BE2C (cell line): Measurements from ENCODE around the gene MRFAP1L1.

Experiments used
- DNase-seq: peaks from one replicate; pipeline ENCODE4 v3.0.0-alpha.2; 2020
- H3K27me3 ChIP-seq: fragments of 250-450 bp; sonication (Bioruptor Pico); 2 replicates; pipeline ENCODE4 v1.5.1; 2020; ENCODE audit warnings: mild to moderate bottlenecking
- H3K36me3 ChIP-seq: fragments of 250-450 bp; sonication (Bioruptor Pico); 2 replicates; pipeline ENCODE4 v1.5.1; 2020; ENCODE audit warnings: mild to moderate bottlenecking
- H3K4me1 ChIP-seq: fragments of 250-450 bp; sonication (Bioruptor Pico); 2 replicates; pipeline ENCODE4 v1.5.1; 2020
- H3K4me3 ChIP-seq: 2 replicates; pipeline ENCODE4 v1.5.1; 2011; ENCODE audit warnings: low read depth, low read length
- H3K9me3 ChIP-seq: fragments of 250-450 bp; sonication (Bioruptor Pico); 2 replicates; pipeline ENCODE4 v1.5.1; 2020
- TF ChIP-seq, protein P1 (sequence below): IDR thresholded peaks from 2 replicates; pipeline ENCODE4 v1.5.1; 2012; ENCODE audit warnings: mild to moderate bottlenecking, low read depth, low read length

MRFAP1L1 gene

GRCh38 chr4:6716018-6716911, 6.6 kb upstream of the MRFAP1L1 start, which contains the start of gene BLOC1S4:
BLOC1S4 (plus strand) TSS chr4:6716174; CDS start chr4:6716210, 36 bp downstream.
- peak; percentile 88 for DNase-seq
- Histone ChIP-seq H3K4me3 (peak within 1 kb of the TSS; percentile 82), H3K9me3 (no peaks in the 10 kb centered on the region), H3K4me1 (no peaks in the 10 kb centered on the region), H3K27me3 (no peaks in the 10 kb centered on the region), H3K36me3 (no peaks in the 10 kb centered on the region)
- TF ChIP-seq, protein P1, sequence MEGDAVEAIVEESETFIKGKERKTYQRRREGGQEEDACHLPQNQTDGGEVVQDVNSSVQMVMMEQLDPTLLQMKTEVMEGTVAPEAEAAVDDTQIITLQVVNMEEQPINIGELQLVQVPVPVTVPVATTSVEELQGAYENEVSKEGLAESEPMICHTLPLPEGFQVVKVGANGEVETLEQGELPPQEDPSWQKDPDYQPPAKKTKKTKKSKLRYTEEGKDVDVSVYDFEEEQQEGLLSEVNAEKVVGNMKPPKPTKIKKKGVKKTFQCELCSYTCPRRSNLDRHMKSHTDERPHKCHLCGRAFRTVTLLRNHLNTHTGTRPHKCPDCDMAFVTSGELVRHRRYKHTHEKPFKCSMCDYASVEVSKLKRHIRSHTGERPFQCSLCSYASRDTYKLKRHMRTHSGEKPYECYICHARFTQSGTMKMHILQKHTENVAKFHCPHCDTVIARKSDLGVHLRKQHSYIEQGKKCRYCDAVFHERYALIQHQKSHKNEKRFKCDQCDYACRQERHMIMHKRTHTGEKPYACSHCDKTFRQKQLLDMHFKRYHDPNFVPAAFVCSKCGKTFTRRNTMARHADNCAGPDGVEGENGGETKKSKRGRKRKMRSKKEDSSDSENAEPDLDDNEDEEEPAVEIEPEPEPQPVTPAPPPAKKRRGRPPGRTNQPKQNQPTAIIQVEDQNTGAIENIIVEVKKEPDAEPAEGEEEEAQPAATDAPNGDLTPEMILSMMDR: 0 out of 2 replicates have a peak, but pooled peaks have one; percentile 11

GRCh38 chr4:6715704-6716017, 6.0 kb upstream of the MRFAP1L1 start:
- H3K4me1 ChIP-seq: no peaks in the 10 kb centered on the region
- TF ChIP-seq, protein P1: no peak
- H3K36me3 ChIP-seq: no peaks in the 10 kb centered on the region
- no peak for DNase-seq
- no peaks in the 10 kb centered on the region for H3K27me3 ChIP-seq
- no peaks in the 10 kb centered on the region; the same call in 1 of the 2 replicates for H3K9me3 ChIP-seq
- H3K4me3 ChIP-seq: peak overlapping the region; percentile 82

DNA sequence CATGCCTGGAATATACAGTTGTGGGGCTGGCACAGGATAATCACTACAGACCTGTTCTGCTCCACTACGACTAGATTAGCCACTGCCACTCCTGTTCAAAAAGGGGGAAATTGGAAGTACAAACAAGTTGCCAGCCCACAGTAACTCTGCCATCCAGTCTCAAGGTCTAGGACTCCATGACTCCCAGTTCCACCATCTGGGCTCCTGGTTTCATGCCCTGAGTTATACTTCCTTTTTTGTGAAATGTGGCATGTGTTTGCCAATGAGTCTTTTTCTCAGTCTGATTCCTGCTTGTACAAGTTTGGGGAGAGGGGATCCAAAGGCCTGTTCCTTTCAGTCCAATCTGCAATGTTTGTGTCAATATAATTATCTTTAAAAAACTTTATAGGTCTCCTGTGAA, 5.3 kb upstream of the MRFAP1L1 start:
- H3K36me3 ChIP-seq: no peaks in the 10 kb centered on the region
- TF ChIP-seq, protein P1: no peak
- no peaks in the 10 kb centered on the region for H3K27me3 ChIP-seq
- H3K4me1 ChIP-seq: no peaks in the 10 kb centered on the region
- DNase-seq: no peak
- no peaks in the 10 kb centered on the region; the same call in 1 of the 2 replicates for H3K9me3 ChIP-seq
- H3K4me3 ChIP-seq: no peak overlapping the region

GRCh38 chr4:6710996-6711395, 1.3 kb upstream of the MRFAP1L1 start:
- Histone ChIP-seq H3K4me1 (peaks cover 3% of the 10 kb centered on the region; the same call in 1 of the 2 replicates), H3K36me3 (peaks cover 24% of the 10 kb centered on the region), H3K9me3 (no peaks in the 10 kb centered on the region; the same call in 1 of the 2 replicates), H3K27me3 (no peaks in the 10 kb centered on the region), H3K4me3 (no peak overlapping the region)
- TF ChIP-seq, protein P1: no peak
- DNase-seq: no peak

- peaks cover 28% of the 10 kb centered on the region for H3K36me3 ChIP-seq
- no peaks in the 10 kb centered on the region for H3K27me3 ChIP-seq
- peaks cover 3% of the 10 kb centered on the region; the same call in 1 of the 2 replicates for H3K4me1 ChIP-seq
- peak overlapping the region; percentile 86 for H3K4me3 ChIP-seq
- H3K9me3 ChIP-seq: no peaks in the 10 kb centered on the region; the same call in none of the 2 replicates
- no peak for DNase-seq
- TF ChIP-seq, protein P1: no peak
These were observed 617 bp upstream of the MRFAP1L1 start for GRCh38 chr4:6710282-6710681.

GRCh38 chr4:6706173-6706572, 3.5 kb downstream of the MRFAP1L1 start:
- no peak for DNase-seq
- peaks cover 59% of the 10 kb centered on the region for H3K36me3 ChIP-seq
- H3K4me1 ChIP-seq: peaks cover 3% of the 10 kb centered on the region; the same call in 1 of the 2 replicates
- TF ChIP-seq, protein P1: no peak
- H3K9me3 ChIP-seq: no peaks in the 10 kb centered on the region; the same call in none of the 2 replicates
- H3K4me3 ChIP-seq: no peak overlapping the region
- no peaks in the 10 kb centered on the region for H3K27me3 ChIP-seq
